HG02571 (cell line): ENCODE measurements around the gene GULP1.

Experiments used
- ATAC-seq: cut with Tn5 transposase; IDR thresholded peaks from one replicate; pipeline ENCODE4 v1.9.1; 2021; ENCODE audit warnings: mild to moderate bottlenecking, moderate library complexity; ENCODE audit not compliant: unreplicated experiment

Gene GULP1

DNA sequence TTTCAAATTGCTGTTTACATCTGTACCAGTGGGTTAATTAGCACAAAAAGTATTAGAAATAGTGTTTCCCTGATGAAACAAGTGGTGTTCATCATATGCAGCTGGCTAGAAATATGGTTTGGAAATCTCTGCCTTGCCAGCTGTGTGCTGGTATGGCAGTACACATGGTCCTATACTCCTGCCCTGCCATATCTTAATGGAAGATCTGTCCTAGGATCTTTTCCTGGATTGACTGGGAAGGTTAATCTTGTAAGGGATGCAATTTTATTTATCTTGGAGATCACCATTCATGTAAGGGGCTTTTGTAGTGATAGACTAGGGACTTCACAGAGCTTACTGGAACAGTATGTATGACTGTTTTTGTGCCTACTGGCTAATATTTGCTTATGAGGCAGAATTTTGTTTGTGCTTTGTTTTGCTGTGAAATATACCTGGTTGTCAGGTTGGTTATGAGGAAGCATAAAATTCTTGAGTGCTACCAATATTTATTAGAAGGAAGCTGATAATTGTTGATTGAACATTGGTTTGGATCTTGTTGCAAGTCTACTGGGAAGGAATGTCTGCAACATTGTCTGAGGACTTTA, 73.5 kb downstream of the GULP1 start:
- no peak for ATAC-seq

DNA sequence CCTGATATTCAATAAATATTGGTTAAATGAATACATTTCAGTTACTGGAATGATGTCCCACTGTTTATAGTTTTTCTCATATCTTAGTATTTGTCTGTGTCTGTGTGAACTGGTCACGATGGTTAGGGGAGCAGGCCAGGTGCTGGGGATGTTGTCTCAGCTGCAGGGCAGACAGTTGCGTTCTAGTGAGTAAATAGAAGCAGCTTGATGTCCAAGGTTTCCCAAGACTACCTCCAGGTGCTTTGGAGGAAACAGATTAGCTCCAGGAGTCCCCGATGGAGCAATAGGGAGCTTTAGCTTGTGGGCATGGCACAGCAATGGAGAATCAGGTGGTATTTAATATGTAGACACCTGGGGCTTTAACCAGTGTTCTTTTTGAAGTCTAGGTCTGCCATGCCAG, 75.5 kb downstream of the GULP1 start:
- ATAC-seq: no peak

DNA sequence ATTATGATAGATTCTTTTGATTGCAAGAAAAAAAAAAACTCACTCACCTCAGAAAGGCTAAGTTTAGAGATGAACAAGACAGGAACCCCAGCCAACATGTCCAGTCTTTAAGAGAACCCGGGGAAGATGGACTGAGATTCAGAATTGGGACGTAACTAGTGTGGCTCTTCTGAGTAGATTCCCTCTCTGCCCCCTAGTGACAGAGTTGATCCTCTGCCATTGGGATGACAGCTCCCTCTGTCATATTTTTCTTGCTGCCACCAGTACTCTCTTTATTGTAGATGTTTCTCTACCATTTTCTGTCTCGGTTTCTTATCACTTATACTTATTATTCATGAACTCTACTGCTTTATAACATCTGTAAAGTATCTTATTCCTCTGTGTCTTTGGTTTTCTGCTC, 77.7 kb downstream of the GULP1 start:
- ATAC-seq: no peak

DNA sequence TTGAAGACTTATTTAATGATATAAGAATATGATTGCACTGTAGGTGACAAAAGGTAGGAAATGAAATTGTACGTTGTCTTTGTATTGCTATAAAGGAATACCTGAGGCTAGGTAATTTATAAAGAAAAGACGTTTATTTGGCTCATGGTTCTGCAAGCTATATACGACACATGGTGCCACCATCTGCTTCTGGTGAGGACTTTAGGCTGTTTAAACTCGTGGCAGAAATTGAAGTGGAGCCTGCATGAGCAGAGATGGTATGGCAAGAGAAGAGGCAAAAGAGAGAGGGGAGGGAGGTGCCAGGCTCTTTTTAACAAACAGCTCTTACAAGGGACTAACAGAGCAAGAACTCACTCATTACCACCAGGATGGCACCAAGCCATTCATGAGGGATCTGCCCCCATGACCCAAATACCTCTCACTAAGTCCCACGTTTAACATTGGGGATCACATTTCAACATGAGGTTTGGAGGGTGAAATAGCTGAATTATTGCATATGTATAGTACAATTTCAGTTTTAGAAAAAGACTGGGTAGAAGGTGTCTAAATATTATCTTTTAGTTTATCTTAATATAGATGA, 86.8 kb downstream of the GULP1 start:
- no peak for ATAC-seq

DNA sequence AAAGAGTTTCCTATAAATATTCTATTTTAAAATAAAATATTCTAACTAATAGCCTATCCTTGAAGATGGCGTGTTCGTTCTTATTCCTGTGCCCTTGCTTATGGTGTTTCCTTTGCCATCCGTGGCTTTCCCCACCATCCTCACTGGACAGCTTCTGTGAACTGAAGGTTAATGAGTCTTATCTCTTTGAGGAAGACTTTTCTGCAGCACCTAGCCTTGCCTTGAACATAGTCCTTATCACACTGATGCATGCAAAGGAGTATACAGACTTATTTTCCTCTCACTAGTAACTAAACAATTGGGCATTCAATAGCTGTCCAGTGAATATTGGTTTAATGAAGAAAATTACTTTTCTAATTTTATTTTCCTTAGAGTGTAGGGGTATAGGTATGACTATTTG, 88.1 kb downstream of the GULP1 start:
- no peak for ATAC-seq

DNA sequence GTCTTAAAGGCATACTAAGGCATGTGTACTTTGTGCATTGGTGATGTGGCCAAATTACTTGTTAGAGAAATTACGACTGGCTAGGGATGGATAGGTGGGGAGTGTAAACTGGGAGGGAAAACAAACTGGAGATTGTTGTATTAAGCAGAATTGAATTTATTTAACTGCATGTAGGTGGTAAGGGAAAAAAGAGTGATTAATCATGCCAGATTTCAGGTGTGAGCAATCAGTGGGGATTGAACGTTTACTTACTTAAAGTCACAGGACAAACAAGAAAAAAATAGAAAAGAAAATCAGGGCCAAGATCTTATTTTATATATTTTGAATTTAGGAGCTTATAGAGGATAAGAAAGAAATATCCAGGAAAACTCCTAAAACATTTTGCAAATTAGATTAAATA, 88.6 kb downstream of the GULP1 start:
- no peak for ATAC-seq

DNA sequence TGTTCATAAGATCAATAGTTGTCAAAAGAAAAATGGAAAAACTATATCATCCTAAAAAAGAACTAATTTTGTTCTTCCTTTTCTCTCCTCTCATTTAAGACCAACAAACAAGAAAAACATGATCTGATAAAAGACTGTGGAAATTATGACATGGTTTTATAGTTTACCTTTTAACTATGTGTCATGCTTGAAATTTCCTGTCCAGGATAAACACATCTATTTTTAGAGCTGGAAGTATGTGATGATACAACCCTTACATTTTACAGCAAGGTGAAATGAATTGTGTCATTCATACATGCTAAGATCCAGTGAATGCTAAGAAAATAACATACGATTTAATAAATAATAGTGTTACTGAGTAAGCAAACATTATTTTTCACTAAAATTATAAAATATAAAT, 89.9 kb downstream of the GULP1 start:
- no peak for ATAC-seq

DNA sequence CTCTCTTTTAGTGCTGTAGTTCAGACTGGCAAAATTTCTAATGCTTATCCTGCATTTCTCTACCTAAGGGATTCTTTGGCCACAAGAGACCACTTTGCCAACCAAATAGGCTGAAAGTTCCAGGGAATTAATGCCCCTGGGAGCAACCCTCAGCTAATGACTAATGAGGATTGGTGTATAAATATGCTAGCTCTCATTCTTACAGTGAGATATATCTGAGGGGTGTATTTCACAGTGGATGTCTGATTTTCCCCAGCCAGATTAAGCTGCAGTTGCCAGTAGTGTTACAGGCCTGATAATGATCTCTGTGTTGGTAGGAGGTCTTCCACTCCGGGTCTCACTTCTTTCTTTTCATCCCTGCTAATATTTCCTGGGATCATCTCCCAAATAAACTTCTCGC, 90.4 kb downstream of the GULP1 start:
- no peak for ATAC-seq

DNA sequence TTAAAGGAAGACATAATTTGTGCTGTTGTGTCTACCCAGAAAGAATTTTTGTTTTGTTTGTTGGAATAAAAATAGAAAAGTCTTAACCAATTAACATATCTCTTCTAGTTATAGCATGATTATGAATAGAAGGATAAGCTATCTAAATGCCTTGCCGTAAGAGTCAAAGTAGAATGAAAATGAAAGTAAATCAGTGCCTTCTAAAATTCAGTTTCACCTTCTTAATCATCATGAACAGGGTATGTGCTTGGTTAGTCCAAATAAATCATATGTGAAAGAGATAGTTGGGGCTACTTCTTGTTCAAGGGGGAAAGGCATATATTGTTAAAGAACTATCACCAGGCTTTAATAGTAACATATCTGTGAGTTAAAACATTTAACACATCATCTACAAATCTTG, 91.5 kb downstream of the GULP1 start:
- no peak for ATAC-seq

DNA sequence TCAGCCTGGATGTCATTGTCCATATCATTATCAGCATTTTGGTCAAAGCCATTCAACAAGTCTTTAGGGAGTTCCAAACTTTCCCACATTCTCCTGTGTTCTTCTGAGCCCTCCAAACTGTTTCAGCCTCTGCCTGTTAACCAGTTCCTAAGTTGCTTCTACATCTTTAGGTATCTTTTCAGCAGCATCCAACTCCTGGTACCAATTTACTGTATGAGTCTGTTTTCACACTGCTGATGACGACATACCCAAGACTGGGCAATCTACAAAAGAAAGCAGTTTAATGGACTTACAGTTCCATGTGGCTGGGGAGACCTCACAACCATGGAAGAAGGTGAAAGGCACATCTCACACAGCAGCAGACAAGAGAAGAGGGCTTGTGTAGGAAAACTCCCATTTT, 94.2 kb downstream of the GULP1 start:
- no peak for ATAC-seq

DNA sequence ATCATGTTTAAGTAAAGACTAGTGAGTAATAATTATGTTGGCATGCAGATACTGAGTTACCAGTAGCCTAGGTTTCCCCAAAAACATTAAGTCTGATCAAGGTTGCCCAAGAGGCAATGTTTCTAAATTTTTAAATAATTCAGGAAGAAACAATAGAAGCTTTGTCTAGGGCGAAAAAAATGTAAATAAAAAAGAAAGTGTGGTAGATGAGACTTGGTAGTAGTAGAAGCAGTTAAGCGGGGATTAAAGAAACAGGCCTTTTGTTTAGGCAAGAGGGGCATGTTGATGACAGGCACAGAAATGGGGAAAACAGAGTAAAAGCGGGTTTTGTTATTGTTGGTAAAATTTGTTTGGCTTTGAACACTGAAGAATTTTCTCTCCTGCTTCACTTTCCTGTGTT, 97.2 kb downstream of the GULP1 start:
- ATAC-seq: no peak

DNA sequence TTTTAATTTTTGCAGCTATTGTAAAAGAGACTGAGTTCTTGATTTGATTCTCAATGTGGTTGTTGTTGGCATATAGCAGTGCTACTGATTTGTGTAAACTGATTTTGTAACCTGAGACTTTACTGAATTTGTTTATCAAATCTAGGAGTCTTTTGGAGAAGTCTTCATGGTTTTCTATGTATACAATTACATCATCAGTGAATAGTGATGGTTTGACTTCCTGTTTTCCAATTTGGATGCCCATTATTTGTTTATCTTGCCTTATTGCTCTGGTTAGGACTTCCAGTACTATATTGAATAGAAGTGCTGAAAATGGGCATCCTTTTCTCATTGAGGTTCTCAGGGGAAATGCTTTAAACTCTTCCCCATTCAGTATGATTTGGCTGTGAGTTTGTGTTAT, 99.7 kb downstream of the GULP1 start:
- ATAC-seq: no peak

DNA sequence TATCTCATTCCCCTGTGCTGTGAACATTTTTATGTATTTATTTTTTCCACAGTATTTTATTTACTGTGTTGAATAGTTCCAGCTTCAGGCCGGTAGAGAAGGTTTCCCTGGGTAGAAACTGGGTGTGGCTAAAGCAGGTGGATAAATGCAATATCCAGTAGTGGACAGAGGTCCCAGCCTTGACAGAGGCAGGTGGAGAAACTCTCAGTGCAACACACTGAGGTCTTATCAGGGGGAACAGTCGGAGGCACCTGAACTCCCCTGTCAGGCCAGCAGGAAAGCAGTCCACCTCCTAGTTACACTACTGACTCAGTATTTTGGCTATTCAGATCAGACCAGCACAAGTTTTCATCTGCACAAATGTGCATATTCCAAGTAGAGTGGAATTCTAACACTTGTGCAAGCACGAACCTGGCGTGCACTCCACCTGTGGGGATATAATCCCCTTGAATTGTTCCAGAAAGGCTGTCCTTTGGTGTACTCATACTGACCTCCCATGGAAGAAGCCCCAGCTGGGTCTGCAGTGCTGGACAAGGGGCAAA, 103.3 kb downstream of the GULP1 start:
- ATAC-seq: no peak

DNA sequence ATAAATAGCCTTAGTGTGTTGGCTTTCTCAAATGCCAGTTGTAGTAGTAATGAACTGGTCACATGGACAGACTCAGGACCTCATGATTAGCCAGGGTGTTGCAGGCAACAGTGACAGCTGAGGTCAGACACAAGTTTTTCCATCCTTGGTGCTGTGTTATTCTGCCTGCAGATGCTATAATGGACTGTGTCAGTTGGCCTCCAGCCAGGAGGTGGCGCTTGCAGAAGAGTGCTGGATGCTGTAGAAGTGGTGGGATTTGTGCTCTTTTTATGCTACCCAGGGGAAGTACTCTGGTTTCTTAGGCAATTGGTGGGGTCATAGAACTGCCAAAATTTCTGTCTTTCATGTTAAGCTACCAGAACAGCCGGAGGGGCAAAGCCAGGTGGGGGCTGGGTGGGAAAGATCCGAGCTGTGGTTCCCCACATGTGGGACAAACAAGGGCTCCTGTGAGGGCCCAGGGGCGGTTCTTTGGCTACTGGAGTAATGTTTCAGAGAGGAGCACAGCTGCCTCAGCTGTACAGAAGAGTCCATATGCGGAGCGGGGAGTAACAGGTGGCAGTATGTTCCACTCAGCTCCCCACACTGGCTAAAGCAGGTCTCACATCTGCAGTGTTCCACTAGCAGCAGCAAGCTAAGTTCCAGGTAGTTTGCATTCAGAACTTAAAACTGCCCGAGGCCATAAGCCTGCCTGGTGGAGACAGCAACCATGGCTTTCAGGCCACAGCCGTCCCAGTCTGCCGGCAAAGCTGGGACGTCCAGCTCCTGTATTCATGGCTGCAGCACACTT, 104.4 kb downstream of the GULP1 start:
- no peak for ATAC-seq

DNA sequence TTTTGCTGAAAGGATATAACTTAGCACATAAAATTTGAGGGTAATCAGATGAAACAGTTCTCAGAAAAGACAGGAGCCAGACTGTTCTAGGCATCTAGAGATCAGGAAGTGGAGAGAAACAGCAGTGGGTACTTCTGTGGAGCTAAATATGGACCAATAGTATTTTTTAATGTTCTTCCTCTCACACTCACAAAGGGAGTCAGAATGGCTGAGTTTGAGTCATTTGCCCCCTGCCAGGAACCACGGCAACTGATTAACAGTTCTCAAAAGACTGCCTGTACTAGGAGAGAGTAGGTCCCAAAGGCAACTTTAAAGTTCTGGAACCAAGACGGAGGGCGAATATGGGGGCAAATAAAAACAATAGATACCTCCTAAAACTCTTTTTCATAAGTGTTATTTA, 107.5 kb downstream of the GULP1 start:
- no peak for ATAC-seq

DNA sequence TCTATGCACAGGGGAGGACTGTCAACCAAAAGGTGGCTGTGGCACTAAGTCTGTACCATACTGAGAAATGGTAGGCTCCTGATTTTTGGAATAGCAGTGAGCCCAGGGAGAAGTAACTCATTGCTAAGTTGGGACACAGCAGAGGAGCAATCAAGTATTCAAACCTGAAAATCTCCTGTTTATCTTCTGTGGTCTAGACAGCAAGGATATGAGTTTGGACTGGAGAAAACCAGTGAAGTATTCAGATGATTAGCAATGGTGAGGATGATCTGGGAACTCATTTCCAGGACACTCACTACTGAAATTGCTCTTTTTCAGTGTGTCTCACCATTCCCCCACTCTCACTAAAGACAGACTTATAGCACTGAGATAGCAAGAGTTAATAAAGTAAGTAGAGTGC, 112.0 kb downstream of the GULP1 start:
- ATAC-seq: no peak

DNA sequence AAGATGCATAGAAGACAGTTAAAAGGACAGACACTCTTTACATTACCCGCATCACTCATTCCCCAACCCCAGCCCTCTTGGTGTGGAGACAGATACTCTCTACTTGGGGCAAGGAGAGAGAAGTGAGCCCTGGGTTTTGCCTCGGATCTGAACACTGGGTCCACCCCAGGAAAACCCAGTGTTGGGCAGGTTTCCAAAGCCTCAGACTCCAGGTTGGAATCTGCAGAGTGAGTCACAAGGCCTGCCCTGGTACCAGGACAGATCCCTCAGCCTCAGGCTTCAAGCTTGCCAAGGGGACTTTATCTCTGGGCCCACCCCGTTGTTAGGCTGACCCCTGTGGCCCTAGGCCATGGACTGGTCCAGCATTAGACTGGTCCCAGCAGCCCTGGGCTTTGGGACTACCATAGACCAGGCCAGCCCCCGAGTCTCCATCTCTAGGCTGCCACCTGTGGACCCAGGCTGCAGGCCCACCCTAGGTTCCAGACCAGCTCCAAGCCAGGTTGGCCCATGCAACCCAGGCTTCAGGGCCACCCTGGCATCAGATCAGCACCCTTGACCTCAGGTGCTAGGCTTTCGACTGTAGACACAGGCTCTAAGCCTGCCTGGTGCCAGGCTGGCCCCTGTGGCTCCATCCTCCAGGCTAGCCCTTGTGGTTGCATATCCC, 112.8 kb downstream of the GULP1 start:
- ATAC-seq: no peak

DNA sequence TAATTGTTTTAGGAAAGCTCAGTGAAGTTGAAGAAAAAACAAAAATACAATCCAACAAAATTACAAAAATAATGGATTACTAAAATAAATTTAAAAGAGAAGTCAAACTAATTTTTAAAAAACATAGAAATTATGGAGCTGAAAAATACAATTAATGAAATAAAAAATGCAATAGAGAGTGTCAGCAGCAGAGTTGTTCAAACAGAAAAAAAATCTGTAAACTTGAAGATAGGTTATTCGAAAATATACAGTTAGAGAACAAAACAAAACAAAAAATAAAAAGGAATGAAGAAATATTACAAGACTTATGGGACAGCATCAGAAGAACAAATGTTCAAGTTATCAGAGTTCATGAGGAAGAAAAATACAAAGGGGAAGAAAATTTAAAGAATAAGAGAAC, 114.7 kb downstream of the GULP1 start:
- no peak for ATAC-seq

DNA sequence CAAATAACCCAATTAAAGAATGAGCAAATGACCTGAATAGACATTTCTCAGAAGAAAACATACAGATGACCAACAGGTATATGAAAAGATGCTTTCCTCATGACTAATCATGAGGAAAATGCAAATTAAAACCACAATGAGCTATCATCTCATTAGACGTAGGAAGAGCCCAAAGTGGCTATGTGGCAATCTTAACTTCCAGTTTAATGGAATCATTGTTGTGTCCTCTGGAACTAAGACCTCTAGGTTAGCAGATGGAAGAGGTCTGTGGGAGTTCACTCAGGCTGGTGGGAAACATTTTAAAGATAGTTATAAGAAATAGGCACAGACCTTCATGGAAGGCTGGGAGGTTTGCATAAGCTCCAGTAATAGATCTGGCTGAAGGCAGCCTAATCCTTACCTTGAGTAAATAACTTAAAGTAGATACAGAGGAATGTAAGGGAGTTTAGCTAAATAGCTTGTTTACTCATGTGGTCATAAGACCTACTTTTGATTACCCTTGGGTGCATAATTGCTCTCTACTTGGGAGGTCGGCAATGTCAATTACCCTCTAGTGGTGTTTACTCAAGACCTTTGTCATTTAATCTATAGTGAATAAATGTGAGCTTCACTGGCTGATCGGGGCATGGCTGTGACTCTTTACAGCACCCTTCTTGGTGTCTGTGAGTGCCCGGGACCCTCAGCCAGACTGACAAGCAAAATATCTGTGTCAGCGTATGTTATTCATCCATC, 119.0 kb downstream of the GULP1 start:
- ATAC-seq: no peak

DNA sequence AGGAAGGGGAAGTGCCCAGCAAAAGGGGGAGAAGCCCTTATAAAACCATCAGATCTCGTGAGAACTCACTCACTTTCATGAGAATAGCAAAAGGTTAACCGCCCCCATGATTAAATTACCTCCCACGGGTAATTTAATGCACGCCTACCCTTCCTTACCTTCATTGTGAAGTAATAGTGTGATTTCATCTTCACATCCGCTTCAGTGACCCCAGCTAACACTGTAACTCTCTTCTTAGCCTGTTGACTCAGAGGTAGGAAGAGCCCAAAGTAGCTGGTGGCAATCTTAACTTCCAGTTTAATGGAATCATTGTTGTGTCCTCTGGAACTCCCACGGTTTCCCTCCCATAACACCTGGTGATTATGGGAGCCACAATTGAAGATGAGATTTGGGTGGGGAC, 120.5 kb downstream of the GULP1 start:
- ATAC-seq: no peak

DNA sequence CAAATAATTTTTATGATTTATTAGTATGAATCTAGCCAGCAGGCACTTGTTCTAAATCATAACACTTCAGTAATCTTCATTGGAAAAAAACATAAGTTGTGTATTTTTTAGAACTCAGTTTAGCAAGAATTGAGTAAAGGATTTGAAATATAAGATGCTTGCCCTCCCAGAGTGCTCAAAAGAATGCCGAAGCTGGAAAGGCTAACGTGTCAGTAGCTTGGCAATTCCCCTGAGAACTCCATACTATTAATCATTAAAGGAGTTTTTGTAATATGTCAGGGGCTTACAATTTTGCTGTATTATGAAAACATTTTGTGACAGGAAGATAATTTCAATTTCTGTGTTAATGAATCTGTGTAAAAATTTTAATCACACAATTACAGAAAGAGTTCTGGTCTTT, 122.7 kb downstream of the GULP1 start:
- ATAC-seq: no peak
